SH-SY5Y (cell line): ENCODE results near the gene CNTN5.

ENCODE experiments used
- GATA2 ChIP-seq: IDR thresholded peaks from 2 replicates; pipeline ENCODE4 v1.6.1; 2011; ENCODE audit warnings: mild to moderate bottlenecking, low read depth, low read length
- GATA3 ChIP-seq: IDR thresholded peaks from 2 replicates; pipeline ENCODE4 v1.6.1; 2011; ENCODE audit warnings: low read depth, mild to moderate bottlenecking, low read length, moderate library complexity

- TF ChIP-seq GATA2 (no peak), GATA3 (no peak)
These were observed 260.6 kb downstream of the CNTN5 start for GRCh38 chr11:99281331-99281730.
